Adrenal gland (tissue), 5 donors: ENCODE data around the gene NR2E3.

Experiments
- POLR2A ChIP-seq, 2 donors: fragments of 450-650 bp; IDR thresholded peaks; one replicate each; pipeline ENCODE4 v1.6.1; 2017; ENCODE audit warnings: antibody characterized with exemption in 2 of 2, mild to moderate bottlenecking in 2 of 2, moderate library complexity in 1 of 2
- TF ChIP-seq, protein P1 (sequence below), 6 experiments: fragments of 450-650 bp in 4 of 6; fragments of 200-600 bp in 2 of 6; sonication (generic) in 1 of 6; IDR thresholded peaks; 1 replicate in 5 of 6; 2 replicates in 1 of 6; pipeline versions ENCODE4 v1.5.1 to v1.8.0; 2016 to 2021; ENCODE audit warnings: antibody characterized with exemption in 6 of 6, mild to moderate bottlenecking in 2 of 6, moderate library complexity in 1 of 6
- donor health status: DM: no; HTN: no; CAD: no.

DNA sequence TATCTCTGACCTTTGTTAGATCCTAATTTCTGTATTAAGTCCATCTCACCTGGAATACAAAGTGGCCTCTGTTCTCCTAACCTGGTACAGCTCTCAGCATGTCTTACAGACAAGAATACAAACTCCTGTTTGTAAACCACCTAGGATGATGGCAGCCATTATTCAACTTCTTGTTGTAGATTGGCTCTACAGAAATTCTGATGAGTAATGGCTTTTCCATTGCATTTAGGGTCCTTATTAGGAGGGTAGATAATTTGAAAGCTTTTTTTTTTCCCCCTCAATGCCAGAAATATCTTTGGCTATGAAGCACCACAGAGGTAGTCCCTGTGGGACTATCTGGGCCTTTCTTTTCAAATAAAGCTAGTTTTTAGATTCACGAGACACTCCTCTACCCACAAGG, 9.8 kb downstream of the NR2E3 start:
- TF ChIP-seq, protein P1, sequence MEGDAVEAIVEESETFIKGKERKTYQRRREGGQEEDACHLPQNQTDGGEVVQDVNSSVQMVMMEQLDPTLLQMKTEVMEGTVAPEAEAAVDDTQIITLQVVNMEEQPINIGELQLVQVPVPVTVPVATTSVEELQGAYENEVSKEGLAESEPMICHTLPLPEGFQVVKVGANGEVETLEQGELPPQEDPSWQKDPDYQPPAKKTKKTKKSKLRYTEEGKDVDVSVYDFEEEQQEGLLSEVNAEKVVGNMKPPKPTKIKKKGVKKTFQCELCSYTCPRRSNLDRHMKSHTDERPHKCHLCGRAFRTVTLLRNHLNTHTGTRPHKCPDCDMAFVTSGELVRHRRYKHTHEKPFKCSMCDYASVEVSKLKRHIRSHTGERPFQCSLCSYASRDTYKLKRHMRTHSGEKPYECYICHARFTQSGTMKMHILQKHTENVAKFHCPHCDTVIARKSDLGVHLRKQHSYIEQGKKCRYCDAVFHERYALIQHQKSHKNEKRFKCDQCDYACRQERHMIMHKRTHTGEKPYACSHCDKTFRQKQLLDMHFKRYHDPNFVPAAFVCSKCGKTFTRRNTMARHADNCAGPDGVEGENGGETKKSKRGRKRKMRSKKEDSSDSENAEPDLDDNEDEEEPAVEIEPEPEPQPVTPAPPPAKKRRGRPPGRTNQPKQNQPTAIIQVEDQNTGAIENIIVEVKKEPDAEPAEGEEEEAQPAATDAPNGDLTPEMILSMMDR (IDR thresholded peaks at IDR 0.05): no peak
- TF ChIP-seq POLR2A (IDR thresholded peaks at IDR 0.05): no peak
